ENCODE data around the gene MANEA.

GRCh38 chr6:95658886-95659285 lies 81.6 kb downstream of the MANEA start:
- TF ChIP-seq REST (IDR thresholded peaks at IDR 0.05; ENCODE audit: insufficient read depth in 1 of 2, low read depth in 2 of 2, low read length in 1 of 2) (no peak), CTCF (IDR thresholded peaks at IDR 0.05) (no peak), TCF7L2 (IDR thresholded peaks at IDR 0.05; ENCODE audit: low read depth, low read length) (no peak)

Data from Panc1 (cell line).